Prostate gland (tissue), 2 donors: ENCODE results near the gene FLNC.

Experiments
- POLR2A ChIP-seq: fragments of 450-650 bp; IDR thresholded peaks from one replicate; pipeline ENCODE4 v1.6.1; 2016; ENCODE audit warnings: antibody characterized with exemption, mild to moderate bottlenecking
- POLR2AphosphoS5 ChIP-seq: sonication (generic); formaldehyde crosslinking; IDR thresholded peaks from one replicate; pipeline ENCODE4 v1.6.1; 2017; ENCODE audit warnings: antibody characterized with exemption
- TF ChIP-seq, protein P1 (sequence below), 4 experiments: fragments of 200-600 bp in 2 of 4; fragments of 450-650 bp in 2 of 4; sonication (generic) in 2 of 4; IDR thresholded peaks; 1 replicate in 3 of 4; 2 replicates in 1 of 4; pipeline ENCODE4 v1.5.1; 2016 to 2019; ENCODE audit warnings: antibody characterized with exemption in 4 of 4, mild to moderate bottlenecking in 2 of 4, moderate library complexity in 2 of 4

DNA sequence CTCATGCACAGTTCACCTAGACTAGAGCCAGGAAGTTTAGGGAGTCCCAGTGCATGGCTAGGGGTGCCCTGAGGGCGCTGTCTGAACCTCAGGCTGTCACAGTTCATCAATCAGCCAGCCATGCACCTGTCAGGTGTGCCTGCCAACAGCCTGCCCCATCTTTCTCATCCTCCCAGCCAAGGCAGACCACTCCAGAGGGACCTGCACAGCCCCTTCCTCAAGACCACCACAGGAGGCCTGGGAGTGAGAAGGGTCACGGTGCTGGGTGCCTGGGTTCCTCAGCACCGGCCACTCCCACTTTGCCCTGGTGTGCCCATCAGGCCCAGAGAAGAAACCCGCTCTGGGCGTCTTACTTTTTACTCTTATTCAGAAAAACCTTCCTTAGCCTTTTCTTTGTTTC, 40.8 kb downstream of the FLNC start:
- TF ChIP-seq, protein P1, sequence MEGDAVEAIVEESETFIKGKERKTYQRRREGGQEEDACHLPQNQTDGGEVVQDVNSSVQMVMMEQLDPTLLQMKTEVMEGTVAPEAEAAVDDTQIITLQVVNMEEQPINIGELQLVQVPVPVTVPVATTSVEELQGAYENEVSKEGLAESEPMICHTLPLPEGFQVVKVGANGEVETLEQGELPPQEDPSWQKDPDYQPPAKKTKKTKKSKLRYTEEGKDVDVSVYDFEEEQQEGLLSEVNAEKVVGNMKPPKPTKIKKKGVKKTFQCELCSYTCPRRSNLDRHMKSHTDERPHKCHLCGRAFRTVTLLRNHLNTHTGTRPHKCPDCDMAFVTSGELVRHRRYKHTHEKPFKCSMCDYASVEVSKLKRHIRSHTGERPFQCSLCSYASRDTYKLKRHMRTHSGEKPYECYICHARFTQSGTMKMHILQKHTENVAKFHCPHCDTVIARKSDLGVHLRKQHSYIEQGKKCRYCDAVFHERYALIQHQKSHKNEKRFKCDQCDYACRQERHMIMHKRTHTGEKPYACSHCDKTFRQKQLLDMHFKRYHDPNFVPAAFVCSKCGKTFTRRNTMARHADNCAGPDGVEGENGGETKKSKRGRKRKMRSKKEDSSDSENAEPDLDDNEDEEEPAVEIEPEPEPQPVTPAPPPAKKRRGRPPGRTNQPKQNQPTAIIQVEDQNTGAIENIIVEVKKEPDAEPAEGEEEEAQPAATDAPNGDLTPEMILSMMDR (IDR thresholded peaks at IDR 0.05), result no peak
- no peak for TF ChIP-seq POLR2AphosphoS5
- no peak for TF ChIP-seq POLR2A
